Measurements from ENCODE around the gene ACTN1. TPM values are rescaled to one million over a fixed set of nuclear protein-coding genes. Genes with fewer than 3 reads are reported as not detected.
A peak's percentile ranks its signal among the peaks of the same experiment; 100 is the strongest.

The ACTN1 gene
- total and polyA plus RNA-seq, 2 experiments from 2014 or later: 121 to 280 TPM

DNA sequence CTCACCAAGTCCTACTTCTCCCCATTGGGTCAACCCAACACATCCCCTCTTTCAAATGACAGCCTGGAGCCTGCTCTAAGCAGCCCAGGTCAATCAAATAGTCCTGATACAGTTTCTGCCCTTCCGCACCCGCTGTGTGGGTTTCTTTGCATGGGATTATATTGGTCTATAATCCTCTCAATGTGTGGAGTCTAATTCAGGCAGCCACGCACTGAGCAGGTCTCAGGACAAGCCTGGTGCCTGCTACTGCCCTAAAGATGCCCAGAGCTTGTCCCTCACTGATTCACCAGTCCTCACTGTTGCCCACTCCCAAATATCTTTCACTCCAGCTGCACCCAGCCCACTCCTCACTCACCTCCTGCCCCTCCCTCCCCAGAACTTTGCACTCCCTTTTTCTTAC, 16.4 kb downstream of the ACTN1 start:
- Histone ChIP-seq H3K27ac (ENCODE audit: low read depth) (no peak overlapping the region), H3K79me2 (replicated peaks; ENCODE audit: insufficient read depth) (peaks cover 100% of the 10 kb centered on the region), H3K4me3 (no peak overlapping the region), H2AFZ (no peak overlapping the region), H3K4me2 (0 out of 2 replicates have a peak overlapping the region, but pooled peaks have one; percentile 51), H4K20me1 (replicated peaks; ENCODE audit: insufficient read depth) (peaks cover 90% of the 10 kb centered on the region), H3K4me1 (ENCODE audit: insufficient read depth) (peaks cover 56% of the 10 kb centered on the region), H3K9me2 (ENCODE audit: insufficient read depth) (no peaks in the 10 kb centered on the region), H3F3A (replicated peaks; ENCODE audit: low read depth) (0 out of 2 replicates have a peak, but pooled peaks cover 3% of the 10 kb centered on the region), H3K27me3 (ENCODE audit: insufficient read depth) (no peaks in the 10 kb centered on the region), H3K36me3 (ENCODE audit: insufficient read depth) (no peaks in the 10 kb centered on the region; the same call in 1 of the 2 replicates)
- Mint-ChIP-seq H3K4me1 (peaks cover 65% of the 10 kb centered on the region), H3K9me3 (no peaks in the 10 kb centered on the region), H3K27me3 (ENCODE audit: insufficient read depth, low read depth, poor library complexity) (peaks cover 14% of the 10 kb centered on the region), H3K4me3 (no peak overlapping the region; the same call in 2 of the 3 replicates), H3K36me3 (ENCODE audit: low read depth) (peaks cover 10% of the 10 kb centered on the region), H3K27ac (peak overlapping the region; percentile 4; the same call in 1 of the 2 replicates)
- no peak for DNase-seq (ENCODE audit: low spot score)
- no peak for TF ChIP-seq POLR2AphosphoS5 (IDR thresholded peaks at IDR 0.05; ENCODE audit: low read depth)
- TF ChIP-seq, protein P1, sequence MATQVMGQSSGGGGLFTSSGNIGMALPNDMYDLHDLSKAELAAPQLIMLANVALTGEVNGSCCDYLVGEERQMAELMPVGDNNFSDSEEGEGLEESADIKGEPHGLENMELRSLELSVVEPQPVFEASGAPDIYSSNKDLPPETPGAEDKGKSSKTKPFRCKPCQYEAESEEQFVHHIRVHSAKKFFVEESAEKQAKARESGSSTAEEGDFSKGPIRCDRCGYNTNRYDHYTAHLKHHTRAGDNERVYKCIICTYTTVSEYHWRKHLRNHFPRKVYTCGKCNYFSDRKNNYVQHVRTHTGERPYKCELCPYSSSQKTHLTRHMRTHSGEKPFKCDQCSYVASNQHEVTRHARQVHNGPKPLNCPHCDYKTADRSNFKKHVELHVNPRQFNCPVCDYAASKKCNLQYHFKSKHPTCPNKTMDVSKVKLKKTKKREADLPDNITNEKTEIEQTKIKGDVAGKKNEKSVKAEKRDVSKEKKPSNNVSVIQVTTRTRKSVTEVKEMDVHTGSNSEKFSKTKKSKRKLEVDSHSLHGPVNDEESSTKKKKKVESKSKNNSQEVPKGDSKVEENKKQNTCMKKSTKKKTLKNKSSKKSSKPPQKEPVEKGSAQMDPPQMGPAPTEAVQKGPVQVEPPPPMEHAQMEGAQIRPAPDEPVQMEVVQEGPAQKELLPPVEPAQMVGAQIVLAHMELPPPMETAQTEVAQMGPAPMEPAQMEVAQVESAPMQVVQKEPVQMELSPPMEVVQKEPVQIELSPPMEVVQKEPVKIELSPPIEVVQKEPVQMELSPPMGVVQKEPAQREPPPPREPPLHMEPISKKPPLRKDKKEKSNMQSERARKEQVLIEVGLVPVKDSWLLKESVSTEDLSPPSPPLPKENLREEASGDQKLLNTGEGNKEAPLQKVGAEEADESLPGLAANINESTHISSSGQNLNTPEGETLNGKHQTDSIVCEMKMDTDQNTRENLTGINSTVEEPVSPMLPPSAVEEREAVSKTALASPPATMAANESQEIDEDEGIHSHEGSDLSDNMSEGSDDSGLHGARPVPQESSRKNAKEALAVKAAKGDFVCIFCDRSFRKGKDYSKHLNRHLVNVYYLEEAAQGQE (IDR thresholded peaks at IDR 0.05; ENCODE audit: unreplicated experiment): no peak
- TF ChIP-seq, protein P2, sequence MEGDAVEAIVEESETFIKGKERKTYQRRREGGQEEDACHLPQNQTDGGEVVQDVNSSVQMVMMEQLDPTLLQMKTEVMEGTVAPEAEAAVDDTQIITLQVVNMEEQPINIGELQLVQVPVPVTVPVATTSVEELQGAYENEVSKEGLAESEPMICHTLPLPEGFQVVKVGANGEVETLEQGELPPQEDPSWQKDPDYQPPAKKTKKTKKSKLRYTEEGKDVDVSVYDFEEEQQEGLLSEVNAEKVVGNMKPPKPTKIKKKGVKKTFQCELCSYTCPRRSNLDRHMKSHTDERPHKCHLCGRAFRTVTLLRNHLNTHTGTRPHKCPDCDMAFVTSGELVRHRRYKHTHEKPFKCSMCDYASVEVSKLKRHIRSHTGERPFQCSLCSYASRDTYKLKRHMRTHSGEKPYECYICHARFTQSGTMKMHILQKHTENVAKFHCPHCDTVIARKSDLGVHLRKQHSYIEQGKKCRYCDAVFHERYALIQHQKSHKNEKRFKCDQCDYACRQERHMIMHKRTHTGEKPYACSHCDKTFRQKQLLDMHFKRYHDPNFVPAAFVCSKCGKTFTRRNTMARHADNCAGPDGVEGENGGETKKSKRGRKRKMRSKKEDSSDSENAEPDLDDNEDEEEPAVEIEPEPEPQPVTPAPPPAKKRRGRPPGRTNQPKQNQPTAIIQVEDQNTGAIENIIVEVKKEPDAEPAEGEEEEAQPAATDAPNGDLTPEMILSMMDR (conservative IDR thresholded peaks at IDR 0.05; ENCODE audit: low read depth in 2 of 2): no peak
- TF ChIP-seq CREB1 (CRISPR knock-in tag; IDR thresholded peaks at IDR 0.05; ENCODE audit: low read depth): no peak
- TF ChIP-seq NANOG (IDR thresholded peaks at IDR 0.05; ENCODE audit: borderline replicate concordance): no peak
- TF ChIP-seq, protein P3, sequence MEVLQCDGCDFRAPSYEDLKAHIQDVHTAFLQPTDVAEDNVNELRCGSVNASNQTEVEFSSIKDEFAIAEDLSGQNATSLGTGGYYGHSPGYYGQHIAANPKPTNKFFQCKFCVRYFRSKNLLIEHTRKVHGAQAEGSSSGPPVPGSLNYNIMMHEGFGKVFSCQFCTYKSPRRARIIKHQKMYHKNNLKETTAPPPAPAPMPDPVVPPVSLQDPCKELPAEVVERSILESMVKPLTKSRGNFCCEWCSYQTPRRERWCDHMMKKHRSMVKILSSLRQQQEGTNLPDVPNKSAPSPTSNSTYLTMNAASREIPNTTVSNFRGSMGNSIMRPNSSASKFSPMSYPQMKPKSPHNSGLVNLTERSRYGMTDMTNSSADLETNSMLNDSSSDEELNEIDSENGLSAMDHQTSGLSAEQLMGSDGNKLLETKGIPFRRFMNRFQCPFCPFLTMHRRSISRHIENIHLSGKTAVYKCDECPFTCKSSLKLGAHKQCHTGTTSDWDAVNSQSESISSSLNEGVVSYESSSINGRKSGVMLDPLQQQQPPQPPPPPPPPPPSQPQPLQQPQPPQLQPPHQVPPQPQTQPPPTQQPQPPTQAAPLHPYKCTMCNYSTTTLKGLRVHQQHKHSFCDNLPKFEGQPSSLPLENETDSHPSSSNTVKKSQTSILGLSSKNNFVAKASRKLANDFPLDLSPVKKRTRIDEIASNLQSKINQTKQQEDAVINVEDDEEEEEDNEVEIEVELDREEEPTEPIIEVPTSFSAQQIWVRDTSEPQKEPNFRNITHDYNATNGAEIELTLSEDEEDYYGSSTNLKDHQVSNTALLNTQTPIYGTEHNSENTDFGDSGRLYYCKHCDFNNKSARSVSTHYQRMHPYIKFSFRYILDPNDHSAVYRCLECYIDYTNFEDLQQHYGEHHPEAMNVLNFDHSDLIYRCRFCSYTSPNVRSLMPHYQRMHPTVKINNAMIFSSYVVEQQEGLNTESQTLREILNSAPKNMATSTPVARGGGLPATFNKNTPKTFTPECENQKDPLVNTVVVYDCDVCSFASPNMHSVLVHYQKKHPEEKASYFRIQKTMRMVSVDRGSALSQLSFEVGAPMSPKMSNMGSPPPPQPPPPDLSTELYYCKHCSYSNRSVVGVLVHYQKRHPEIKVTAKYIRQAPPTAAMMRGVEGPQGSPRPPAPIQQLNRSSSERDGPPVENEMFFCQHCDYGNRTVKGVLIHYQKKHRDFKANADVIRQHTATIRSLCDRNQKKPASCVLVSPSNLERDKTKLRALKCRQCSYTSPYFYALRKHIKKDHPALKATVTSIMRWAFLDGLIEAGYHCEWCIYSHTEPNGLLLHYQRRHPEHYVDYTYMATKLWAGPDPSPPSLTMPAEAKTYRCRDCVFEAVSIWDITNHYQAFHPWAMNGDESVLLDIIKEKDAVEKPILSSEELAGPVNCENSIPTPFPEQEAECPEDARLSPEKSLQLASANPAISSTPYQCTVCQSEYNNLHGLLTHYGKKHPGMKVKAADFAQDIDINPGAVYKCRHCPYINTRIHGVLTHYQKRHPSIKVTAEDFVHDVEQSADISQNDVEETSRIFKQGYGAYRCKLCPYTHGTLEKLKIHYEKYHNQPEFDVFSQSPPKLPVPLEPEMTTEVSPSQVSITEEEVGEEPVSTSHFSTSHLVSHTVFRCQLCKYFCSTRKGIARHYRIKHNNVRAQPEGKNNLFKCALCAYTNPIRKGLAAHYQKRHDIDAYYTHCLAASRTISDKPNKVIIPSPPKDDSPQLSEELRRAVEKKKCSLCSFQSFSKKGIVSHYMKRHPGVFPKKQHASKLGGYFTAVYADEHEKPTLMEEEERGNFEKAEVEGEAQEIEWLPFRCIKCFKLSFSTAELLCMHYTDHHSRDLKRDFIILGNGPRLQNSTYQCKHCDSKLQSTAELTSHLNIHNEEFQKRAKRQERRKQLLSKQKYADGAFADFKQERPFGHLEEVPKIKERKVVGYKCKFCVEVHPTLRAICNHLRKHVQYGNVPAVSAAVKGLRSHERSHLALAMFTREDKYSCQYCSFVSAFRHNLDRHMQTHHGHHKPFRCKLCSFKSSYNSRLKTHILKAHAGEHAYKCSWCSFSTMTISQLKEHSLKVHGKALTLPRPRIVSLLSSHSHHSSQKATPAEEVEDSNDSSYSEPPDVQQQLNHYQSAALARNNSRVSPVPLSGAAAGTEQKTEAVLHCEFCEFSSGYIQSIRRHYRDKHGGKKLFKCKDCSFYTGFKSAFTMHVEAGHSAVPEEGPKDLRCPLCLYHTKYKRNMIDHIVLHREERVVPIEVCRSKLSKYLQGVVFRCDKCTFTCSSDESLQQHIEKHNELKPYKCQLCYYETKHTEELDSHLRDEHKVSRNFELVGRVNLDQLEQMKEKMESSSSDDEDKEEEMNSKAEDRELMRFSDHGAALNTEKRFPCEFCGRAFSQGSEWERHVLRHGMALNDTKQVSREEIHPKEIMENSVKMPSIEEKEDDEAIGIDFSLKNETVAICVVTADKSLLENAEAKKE (CRISPR knock-in tag; IDR thresholded peaks at IDR 0.05): no peak
- TF ChIP-seq, protein P4, sequence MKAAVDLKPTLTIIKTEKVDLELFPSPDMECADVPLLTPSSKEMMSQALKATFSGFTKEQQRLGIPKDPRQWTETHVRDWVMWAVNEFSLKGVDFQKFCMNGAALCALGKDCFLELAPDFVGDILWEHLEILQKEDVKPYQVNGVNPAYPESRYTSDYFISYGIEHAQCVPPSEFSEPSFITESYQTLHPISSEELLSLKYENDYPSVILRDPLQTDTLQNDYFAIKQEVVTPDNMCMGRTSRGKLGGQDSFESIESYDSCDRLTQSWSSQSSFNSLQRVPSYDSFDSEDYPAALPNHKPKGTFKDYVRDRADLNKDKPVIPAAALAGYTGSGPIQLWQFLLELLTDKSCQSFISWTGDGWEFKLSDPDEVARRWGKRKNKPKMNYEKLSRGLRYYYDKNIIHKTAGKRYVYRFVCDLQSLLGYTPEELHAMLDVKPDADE (IDR thresholded peaks at IDR 0.05): no peak
- TF ChIP-seq STAT1 (IDR thresholded peaks at IDR 0.05; ENCODE audit: unreplicated experiment): no peak
- TF ChIP-seq ZNF114 (CRISPR knock-in tag; IDR thresholded peaks at IDR 0.05): no peak
- TF ChIP-seq JUNB (IDR thresholded peaks at IDR 0.05; ENCODE audit: unreplicated experiment): no peak
- TF ChIP-seq EZH2 (IDR thresholded peaks at IDR 0.05; ENCODE audit: low read depth, unreplicated experiment): no peak
- TF ChIP-seq EZH2phosphoT487 (IDR thresholded peaks at IDR 0.05; ENCODE audit: unreplicated experiment): no peak
- TF ChIP-seq ZNF331 (CRISPR knock-in tag; IDR thresholded peaks at IDR 0.05; ENCODE audit: low read depth): no peak
- ATAC-seq: no peak
